B cell (primary cell): ENCODE results near the gene NEDD1. TPM values are rescaled to one million over a fixed set of nuclear protein-coding genes. Genes with fewer than 3 reads are reported as not detected.

Experiments used
- ATAC-seq: fragments of 200-7000 bp; cut with Tn5 transposase; one replicate; pipeline ENCODE4 v1.10.0; 2021; ENCODE audit warnings: low read depth, mild to moderate bottlenecking, moderate number of reproducible peaks, moderate library complexity
- CTCF ChIA-PET: fragments of 350-600 bp; sonication (Branson Sonifier 250); formaldehyde crosslinking; loops from one replicate; lab custom pipeline; 2021; ENCODE audit warnings: antibody characterized with exemption, inconsistent platforms; lab: Charles Lee
- POLR2A ChIA-PET: fragments of 350-600 bp; sonication (Branson Sonifier 250); formaldehyde crosslinking; loops from one replicate; lab custom pipeline; 2021; ENCODE audit warnings: antibody characterized with exemption; lab: Charles Lee
- DNase-seq: peaks from one replicate; pipeline ENCODE4 v3.0.0; 2013
- H2AFZ ChIP-seq: 2 replicates; pipeline ENCODE4 v1.6.1; 2012; ENCODE audit warnings: mild to moderate bottlenecking, low read depth, low read length; ENCODE audit not compliant: insufficient read depth, poor library complexity, severe bottlenecking
- H3K27ac ChIP-seq, 2 donors: 1 replicate in 1 of 2; 2 replicates in 1 of 2; pipeline ENCODE4 v1.5.1; 2012 to 2013; ENCODE audit warnings: low read length in 2 of 2, mild to moderate bottlenecking in 2 of 2, moderate library complexity in 1 of 2
- H3K27me3 ChIP-seq, 4 experiments: fragments of 200-600 bp in 1 of 4; sonication (generic) in 1 of 4; replicated peaks in 1 of 4; 1 replicate in 2 of 4; 2 replicates in 2 of 4; pipeline versions ENCODE4 v1.6.1 to v1.7.0; 2013 to 2016; ENCODE audit warnings: low read length in 3 of 4, mild to moderate bottlenecking in 2 of 4, mixed read lengths in 1 of 4, moderate library complexity in 1 of 4; ENCODE audit not compliant: insufficient read depth in 4 of 4, control insufficient read depth in 3 of 4; ENCODE audit errors: control extremely low read depth in 1 of 4
- H3K36me3 ChIP-seq, 2 experiments: replicated peaks in 1 of 2; 1 replicate in 1 of 2; 2 replicates in 1 of 2; pipeline versions ENCODE4 v1.6.1 to v1.7.1; 2013; ENCODE audit warnings: low read length in 1 of 2; ENCODE audit not compliant: insufficient read depth in 2 of 2, control insufficient read depth in 1 of 2; ENCODE audit errors: control extremely low read depth in 1 of 2, extremely low read depth in 1 of 2
- H3K4me1 ChIP-seq, 2 donors: fragments of 200-600 bp in 1 of 2; sonication (generic) in 1 of 2; 1 replicate in 1 of 2; 2 replicates in 1 of 2; pipeline versions ENCODE4 v1.5.1 to v1.6.1; 2013 to 2017; ENCODE audit warnings: low read length in 2 of 2; ENCODE audit not compliant: control insufficient read depth in 2 of 2, insufficient read depth in 2 of 2
- H3K4me2 ChIP-seq: replicated peaks from 2 replicates; pipeline ENCODE3; 2012; ENCODE audit warnings: mild to moderate bottlenecking, low read depth, low read length; ENCODE audit not compliant: poor library complexity, severe bottlenecking
- H3K4me3 ChIP-seq, 5 experiments: fragments of 200-600 bp in 1 of 5; sonication (generic) in 1 of 5; 1 replicate in 3 of 5; 2 replicates in 2 of 5; pipeline versions ENCODE4 v1.5.1 to v1.7.0; 2011 to 2016; ENCODE audit warnings: low read length in 4 of 5, mild to moderate bottlenecking in 4 of 5, low read depth in 2 of 5, control low read depth in 1 of 5, moderate library complexity in 1 of 5; ENCODE audit not compliant: insufficient read depth in 1 of 5; ENCODE audit errors: control extremely low read depth in 1 of 5, extremely low read depth in 1 of 5
- H3K79me2 ChIP-seq: fragments of 200-600 bp; sonication (generic); one replicate; pipeline ENCODE4 v1.6.0; 2016; ENCODE audit warnings: low read length; ENCODE audit not compliant: control insufficient read depth, insufficient read depth
- H3K9ac ChIP-seq: fragments of 200-600 bp; sonication (generic); 2 replicates; pipeline ENCODE4 v1.6.1; 2017; ENCODE audit warnings: mild to moderate bottlenecking, low read length, moderate library complexity
- H3K9me3 ChIP-seq, 3 donors: one replicate each; pipeline versions ENCODE4 v1.6.1 to v1.7.1; 2013; ENCODE audit warnings: low read length in 2 of 3; ENCODE audit not compliant: control insufficient read depth in 2 of 3, insufficient read depth in 1 of 3; ENCODE audit errors: control extremely low read depth in 1 of 3
- H4K20me1 ChIP-seq: 2 replicates; pipeline ENCODE4 v1.6.0; 2012; ENCODE audit warnings: mild to moderate bottlenecking, low read length; ENCODE audit not compliant: insufficient read depth, control insufficient read depth, poor library complexity, severe bottlenecking
- H3K27ac Mint-ChIP-seq: one replicate; pipeline ENCODE4 v1.8.0; 2021; ENCODE audit warnings: mixed read lengths
- H3K27me3 Mint-ChIP-seq: one replicate; pipeline ENCODE4 v1.8.0; 2021; ENCODE audit warnings: mixed read lengths
- H3K4me1 Mint-ChIP-seq: one replicate; pipeline ENCODE4 v1.8.0; 2021; ENCODE audit warnings: mixed read lengths
- H3K4me3 Mint-ChIP-seq: one replicate; pipeline ENCODE4 v1.8.0; 2021; ENCODE audit warnings: mixed read lengths
- H3K9me3 Mint-ChIP-seq: one replicate; pipeline ENCODE4 v1.8.0; 2022; ENCODE audit warnings: mixed read lengths; ENCODE audit not compliant: insufficient read depth
- CTCF ChIP-seq: fragments of 200-600 bp; IDR thresholded peaks from one replicate; pipeline ENCODE4 v1.8.0; 2022; ENCODE audit warnings: antibody characterized with exemption, mild to moderate bottlenecking
- EZH2 ChIP-seq: IDR thresholded peaks from 2 replicates; pipeline ENCODE4 v1.6.1; 2012; ENCODE audit warnings: borderline replicate concordance, low read depth, mild to moderate bottlenecking, moderate library complexity, low read length; ENCODE audit not compliant: insufficient read depth, poor library complexity, severe bottlenecking
- WGBS: methylation state at CpG from one replicate; pipeline ENCODE4 v1.1.5; 2013; ENCODE audit warnings: missing lambda C conversion rate; ENCODE audit not compliant: insufficient coverage; 5-methylcytosine and 5-hydroxymethylcytosine counted together
- intact Hi-C: fragments of 100-400 bp; cut with micrococcal nuclease; formaldehyde crosslinking; loops from one replicate; pipeline ENCODE4 v1.10.0; 2022
- polyA plus RNA-seq: library from polyadenylated mRNA; depleted of rRNA; stranded (reverse); fragments of >200 nt; gene quantifications from 2 replicates; pipeline ENCODE4 v1.2.3, GENCODE V29; 2012
- total RNA-seq, 2 donors: library from RNA; stranded (reverse); fragments of 120-200 nt in 1 of 2; gene quantifications; 1 replicate in 1 of 2; 2 replicates in 1 of 2; pipeline versions ENCODE4 v1.2.3 to v1.2.4, GENCODE V29; 2013 to 2022

Gene NEDD1
- total and polyA plus RNA-seq, 2 donors (not counting 1 experiment from before 2014, with no cell fraction given), result 7.4 to 20.3 TPM

GRCh38 chr12:96889273-96889933 is 17.7 kb upstream of the NEDD1 start:
- no peaks in the 10 kb centered on the region for H3K9me3 ChIP-seq
- peaks cover 0 to 6% (median 1%) of the 10 kb centered on the region in 4 experiments for H3K27me3 ChIP-seq
- no peaks in the 10 kb centered on the region for H3K79me2 ChIP-seq
- ATAC-seq (no peak), DNase-seq (no peak)
- no peak overlapping the region for H3K9ac ChIP-seq
- Mint-ChIP-seq H3K9me3 (no peaks in the 10 kb centered on the region), H3K4me3 (no peak overlapping the region), H3K27me3 (peaks cover 34% of the 10 kb centered on the region), H3K4me1 (no peaks in the 10 kb centered on the region), H3K27ac (no peak overlapping the region)
- H3K4me2 ChIP-seq, result no peak overlapping the region
- H4K20me1 ChIP-seq, result no peaks in the 10 kb centered on the region
- intact Hi-C loops, result no loop called here
- H3K4me3 ChIP-seq, result no peak overlapping the region
- no peaks in the 10 kb centered on the region for H3K4me1 ChIP-seq
- ChIA-PET POLR2A (no interaction called here), CTCF (no interaction called here)
- TF ChIP-seq CTCF (no peak), EZH2 (no peak)
- no peak overlapping the region for H3K27ac ChIP-seq
- H3K36me3 ChIP-seq, result no peaks in the 10 kb centered on the region
- H2AFZ ChIP-seq, result no peak overlapping the region
- WGBS, result 40% methylated on average over 2 of the region's 5 CpGs

- ATAC-seq, result no peak
- Histone ChIP-seq H3K4me3 (no peak overlapping the region), H4K20me1 (no peaks in the 10 kb centered on the region), H3K4me1 (no peaks in the 10 kb centered on the region), H3K79me2 (no peaks in the 10 kb centered on the region), H3K9ac (no peak overlapping the region), H3K36me3 (no peaks in the 10 kb centered on the region), H3K27me3 (peaks cover 0 to 6% (median 1%) of the 10 kb centered on the region in 4 experiments), H3K9me3 (no peaks in the 10 kb centered on the region), H2AFZ (no peak overlapping the region), H3K27ac (no peak overlapping the region), H3K4me2 (no peak overlapping the region)
- CTCF ChIA-PET, result no interaction called here
- no peak for TF ChIP-seq EZH2
- no peak for TF ChIP-seq CTCF
- no peaks in the 10 kb centered on the region for H3K9me3 Mint-ChIP-seq
- H3K27ac Mint-ChIP-seq, result no peak overlapping the region
- peaks cover 34% of the 10 kb centered on the region for H3K27me3 Mint-ChIP-seq
- no peak for DNase-seq
- no peaks in the 10 kb centered on the region for H3K4me1 Mint-ChIP-seq
- intact Hi-C loops, result no loop called here
- POLR2A ChIA-PET, result no interaction called here
- H3K4me3 Mint-ChIP-seq, result no peak overlapping the region
- no CpG with 5 or more reads among the region's 2 CpGs for WGBS
These were observed 16.7 kb upstream of the NEDD1 start for GRCh38 chr12:96890331-96890730.
